Liver (tissue), 9 donors: ENCODE measurements around the gene BLNK. TPM values are rescaled to one million over a fixed set of nuclear protein-coding genes. Genes with fewer than 3 reads are reported as not detected.

Source experiments
- DNase-seq: peaks from one replicate; pipeline ENCODE4 v3.0.0-alpha.2; 2017; ENCODE audit warnings: low spot score
- H3K27ac ChIP-seq, 2 donors: one replicate each; pipeline ENCODE4 v1.7.0; 2013; ENCODE audit warnings: inconsistent platforms in 2 of 2, low read length in 2 of 2, control low read depth in 1 of 2, low read depth in 1 of 2, mild to moderate bottlenecking in 1 of 2
- H3K27me3 ChIP-seq, 4 donors: one replicate each; pipeline versions ENCODE4 v1.6.1 to v1.7.0; 2013; ENCODE audit warnings: low read length in 3 of 4, inconsistent platforms in 1 of 4, mild to moderate bottlenecking in 1 of 4, moderate library complexity in 1 of 4; ENCODE audit not compliant: control insufficient read depth in 4 of 4, insufficient read depth in 4 of 4
- H3K36me3 ChIP-seq, 4 donors: one replicate each; pipeline versions ENCODE4 v1.6.1 to v1.7.0; 2013; ENCODE audit warnings: low read length in 3 of 4, mild to moderate bottlenecking in 3 of 4, low read depth in 1 of 4, moderate library complexity in 1 of 4; ENCODE audit not compliant: control insufficient read depth in 4 of 4, insufficient read depth in 3 of 4
- H3K4me1 ChIP-seq, 4 donors: one replicate each; pipeline versions ENCODE4 v1.6.1 to v1.7.0; 2013; ENCODE audit warnings: low read length in 3 of 4, mild to moderate bottlenecking in 3 of 4, moderate library complexity in 1 of 4; ENCODE audit not compliant: control insufficient read depth in 4 of 4, insufficient read depth in 4 of 4
- H3K4me3 ChIP-seq, 3 donors: one replicate each; pipeline versions ENCODE4 v1.6.1 to v1.7.0; 2013; ENCODE audit warnings: low read length in 3 of 3, control low read depth in 1 of 3, low read depth in 1 of 3, mild to moderate bottlenecking in 1 of 3
- H3K9ac ChIP-seq, 2 donors: one replicate each; pipeline ENCODE4 v1.7.0; 2013; ENCODE audit warnings: low read length in 2 of 2, mild to moderate bottlenecking in 2 of 2, moderate library complexity in 2 of 2, control low read depth in 1 of 2, low read depth in 1 of 2
- H3K9me3 ChIP-seq, 4 donors: one replicate each; pipeline versions ENCODE4 v1.6.1 to v1.7.0; 2013; ENCODE audit warnings: low read length in 3 of 4; ENCODE audit not compliant: control insufficient read depth in 4 of 4
- FOXA1 ChIP-seq: IDR thresholded peaks from 2 replicates; pipeline ENCODE4 v1.6.1; 2016; ENCODE audit warnings: antibody characterized with exemption
- FOXA2 ChIP-seq: IDR thresholded peaks from 2 replicates; pipeline ENCODE4 v1.6.1; 2016; ENCODE audit warnings: antibody characterized with exemption
- NR2F2 ChIP-seq: IDR thresholded peaks from 2 replicates; pipeline ENCODE4 v1.6.1; 2016; ENCODE audit warnings: antibody characterized with exemption
- RXRA ChIP-seq, 2 donors: IDR thresholded peaks; 2 replicates each; pipeline ENCODE4 v1.6.1; 2017 to 2018; ENCODE audit warnings: antibody characterized with exemption in 2 of 2, mild to moderate bottlenecking in 1 of 2
- SP1 ChIP-seq: IDR thresholded peaks from 2 replicates; pipeline ENCODE4 v1.6.1; 2018; ENCODE audit warnings: antibody characterized with exemption, mild to moderate bottlenecking
- TAF1 ChIP-seq: conservative IDR thresholded peaks from 2 replicates; pipeline ENCODE4 v1.6.1; 2016; ENCODE audit warnings: antibody characterized with exemption, mild to moderate bottlenecking
- YY1 ChIP-seq: IDR thresholded peaks from 2 replicates; pipeline ENCODE4 v1.6.1; 2016; ENCODE audit warnings: antibody characterized with exemption, mild to moderate bottlenecking
- WGBS: extraction: QIAGEN DNeasy Blood & Tissue Kit; methylation state at CpG from one replicate; pipeline ENCODE4 v1.1.7; 2013; 5-methylcytosine and 5-hydroxymethylcytosine counted together
- polyA plus RNA-seq, 2 donors: library from polyadenylated mRNA; stranded (reverse) in 1 of 2; unstranded in 1 of 2; fragments of 200-250 nt in 1 of 2; fragments of >200 nt in 1 of 2; fragmentation: Nextera tagmentation in 1 of 2; extraction: Ambion mirVana in 1 of 2; gene quantifications; one replicate each; pipeline versions ENCODE4 v1.2.1 to v1.2.3, GENCODE V29; 2013 to 2015
- total RNA-seq, 2 donors: library from RNA; depleted of rRNA; stranded (reverse); fragments of >200 nt; gene quantifications; one replicate each; pipeline ENCODE4 v1.2.3, GENCODE V29; 2014
- TF ChIP-seq, protein P1 (sequence below): IDR thresholded peaks from 2 replicates; pipeline ENCODE4 v1.6.1; 2016; ENCODE audit warnings: antibody characterized with exemption
- TF ChIP-seq, protein P2 (sequence below): IDR thresholded peaks from 2 replicates; pipeline ENCODE4 v1.6.1; 2016; ENCODE audit warnings: antibody characterized with exemption
- TF ChIP-seq, protein P3 (sequence below): IDR thresholded peaks from 2 replicates; pipeline ENCODE4 v1.6.1; 2016; ENCODE audit warnings: antibody characterized with exemption, mild to moderate bottlenecking
- TF ChIP-seq, protein P4 (sequence below): IDR thresholded peaks from 2 replicates; pipeline ENCODE4 v1.6.1; 2016; ENCODE audit warnings: antibody characterized with exemption
- donor health status: healthy.
- donor health status: healthy.
- donor health status: healthy.
- donor health status: healthy.
- donor health status: healthy.

The BLNK gene
- total and polyA plus RNA-seq, 4 donors: 3.3 to 45.2 (median 14.5) TPM

DNA sequence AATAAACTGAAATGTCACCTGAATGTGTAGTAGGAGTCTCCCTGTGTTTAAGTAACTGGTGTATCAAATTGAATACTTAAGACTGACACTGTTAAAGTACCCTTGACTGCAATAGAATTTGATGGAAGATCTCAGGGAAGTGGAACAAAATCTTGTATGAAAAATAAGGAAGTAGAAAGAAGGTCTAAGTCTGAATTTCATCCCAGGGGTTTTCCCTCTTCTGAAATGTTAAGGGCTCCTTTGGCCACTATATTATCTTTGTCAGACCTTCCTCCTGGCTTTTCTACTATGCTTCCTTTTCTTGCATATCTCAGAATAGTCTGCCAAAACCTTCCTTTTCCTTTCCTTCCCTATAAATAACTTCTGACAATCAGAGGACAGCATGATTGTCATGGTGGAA lies 59.6 kb downstream of the BLNK start:
- peaks cover 8 to 77% (median 72%) of the 10 kb centered on the region in 4 donors for H3K36me3 ChIP-seq
- TF ChIP-seq, protein P1, sequence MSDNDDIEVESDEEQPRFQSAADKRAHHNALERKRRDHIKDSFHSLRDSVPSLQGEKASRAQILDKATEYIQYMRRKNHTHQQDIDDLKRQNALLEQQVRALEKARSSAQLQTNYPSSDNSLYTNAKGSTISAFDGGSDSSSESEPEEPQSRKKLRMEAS: no peak
- TF ChIP-seq, protein P2, sequence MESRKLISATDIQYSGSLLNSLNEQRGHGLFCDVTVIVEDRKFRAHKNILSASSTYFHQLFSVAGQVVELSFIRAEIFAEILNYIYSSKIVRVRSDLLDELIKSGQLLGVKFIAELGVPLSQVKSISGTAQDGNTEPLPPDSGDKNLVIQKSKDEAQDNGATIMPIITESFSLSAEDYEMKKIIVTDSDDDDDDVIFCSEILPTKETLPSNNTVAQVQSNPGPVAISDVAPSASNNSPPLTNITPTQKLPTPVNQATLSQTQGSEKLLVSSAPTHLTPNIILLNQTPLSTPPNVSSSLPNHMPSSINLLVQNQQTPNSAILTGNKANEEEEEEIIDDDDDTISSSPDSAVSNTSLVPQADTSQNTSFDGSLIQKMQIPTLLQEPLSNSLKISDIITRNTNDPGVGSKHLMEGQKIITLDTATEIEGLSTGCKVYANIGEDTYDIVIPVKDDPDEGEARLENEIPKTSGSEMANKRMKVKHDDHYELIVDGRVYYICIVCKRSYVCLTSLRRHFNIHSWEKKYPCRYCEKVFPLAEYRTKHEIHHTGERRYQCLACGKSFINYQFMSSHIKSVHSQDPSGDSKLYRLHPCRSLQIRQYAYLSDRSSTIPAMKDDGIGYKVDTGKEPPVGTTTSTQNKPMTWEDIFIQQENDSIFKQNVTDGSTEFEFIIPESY: no peak
- H3K27me3 ChIP-seq: no peaks in the 10 kb centered on the region
- no peak overlapping the region for H3K9ac ChIP-seq
- no peaks in the 10 kb centered on the region for H3K9me3 ChIP-seq
- no peak overlapping the region for H3K4me3 ChIP-seq
- H3K27ac ChIP-seq: no peak overlapping the region
- DNase-seq: no peak
- no peaks in the 10 kb centered on the region for H3K4me1 ChIP-seq

DNA sequence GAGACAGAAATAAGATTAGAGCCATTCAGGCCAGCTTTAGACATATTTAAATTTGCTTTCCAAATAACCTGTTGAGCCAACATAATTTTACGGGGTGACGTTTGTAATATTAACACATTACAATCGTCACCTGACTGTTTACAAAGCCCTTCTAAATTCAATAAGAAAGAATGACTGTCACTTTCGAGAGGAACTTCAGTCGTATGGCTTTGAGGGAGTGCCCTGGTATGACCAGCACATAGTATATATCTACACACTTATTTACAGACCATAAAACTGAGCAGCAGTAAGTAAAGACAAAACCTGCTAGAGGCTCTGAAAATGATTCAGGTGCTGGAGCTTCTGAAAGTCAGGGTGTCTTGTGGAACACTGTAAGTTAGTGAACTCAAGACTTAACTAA lies 62.4 kb downstream of the BLNK start:
- Histone ChIP-seq H3K4me1 (no peaks in the 10 kb centered on the region), H3K27me3 (no peaks in the 10 kb centered on the region), H3K9ac (no peak overlapping the region), H3K4me3 (no peak overlapping the region), H3K9me3 (no peaks in the 10 kb centered on the region), H3K27ac (no peak overlapping the region), H3K36me3 (peaks cover 7 to 80% (median 74%) of the 10 kb centered on the region in 4 donors)
- WGBS: 70% methylated on average over 5 of the region's 5 CpGs
- no peak for DNase-seq
- TF ChIP-seq SP1 (no peak), FOXA1 (no peak)
- TF ChIP-seq, protein P2: no peak

DNA sequence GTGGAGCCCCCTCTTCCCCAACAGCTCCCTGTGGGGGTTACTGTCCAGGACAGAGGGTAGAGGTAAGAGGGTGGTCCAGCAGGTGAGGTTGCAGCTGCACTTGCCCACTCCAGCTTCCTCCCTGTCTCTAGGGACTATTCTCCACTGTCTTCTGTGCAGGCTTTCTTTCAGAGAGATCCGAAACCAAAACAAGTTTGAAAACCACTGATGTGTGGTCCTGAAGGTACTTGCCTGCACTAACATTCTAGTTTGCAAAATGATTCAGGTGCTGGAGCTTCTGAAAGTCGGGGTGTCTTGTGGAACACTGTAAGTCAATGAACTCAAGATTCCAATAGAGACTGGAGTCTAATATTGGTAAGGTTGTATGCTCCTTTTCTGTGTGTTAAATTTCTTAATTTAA lies 63.1 kb downstream of the BLNK start:
- Histone ChIP-seq H3K36me3 (peaks cover 7 to 76% (median 71%) of the 10 kb centered on the region in 4 donors), H3K9ac (no peak overlapping the region), H3K27ac (no peak overlapping the region), H3K27me3 (no peaks in the 10 kb centered on the region), H3K4me3 (no peak overlapping the region), H3K9me3 (no peaks in the 10 kb centered on the region), H3K4me1 (no peaks in the 10 kb centered on the region)
- TF ChIP-seq FOXA2: no peak
- no peak for TF ChIP-seq RXRA (IDR thresholded peaks at IDR 0.05)
- TF ChIP-seq, protein P2: no peak
- TF ChIP-seq, protein P3, sequence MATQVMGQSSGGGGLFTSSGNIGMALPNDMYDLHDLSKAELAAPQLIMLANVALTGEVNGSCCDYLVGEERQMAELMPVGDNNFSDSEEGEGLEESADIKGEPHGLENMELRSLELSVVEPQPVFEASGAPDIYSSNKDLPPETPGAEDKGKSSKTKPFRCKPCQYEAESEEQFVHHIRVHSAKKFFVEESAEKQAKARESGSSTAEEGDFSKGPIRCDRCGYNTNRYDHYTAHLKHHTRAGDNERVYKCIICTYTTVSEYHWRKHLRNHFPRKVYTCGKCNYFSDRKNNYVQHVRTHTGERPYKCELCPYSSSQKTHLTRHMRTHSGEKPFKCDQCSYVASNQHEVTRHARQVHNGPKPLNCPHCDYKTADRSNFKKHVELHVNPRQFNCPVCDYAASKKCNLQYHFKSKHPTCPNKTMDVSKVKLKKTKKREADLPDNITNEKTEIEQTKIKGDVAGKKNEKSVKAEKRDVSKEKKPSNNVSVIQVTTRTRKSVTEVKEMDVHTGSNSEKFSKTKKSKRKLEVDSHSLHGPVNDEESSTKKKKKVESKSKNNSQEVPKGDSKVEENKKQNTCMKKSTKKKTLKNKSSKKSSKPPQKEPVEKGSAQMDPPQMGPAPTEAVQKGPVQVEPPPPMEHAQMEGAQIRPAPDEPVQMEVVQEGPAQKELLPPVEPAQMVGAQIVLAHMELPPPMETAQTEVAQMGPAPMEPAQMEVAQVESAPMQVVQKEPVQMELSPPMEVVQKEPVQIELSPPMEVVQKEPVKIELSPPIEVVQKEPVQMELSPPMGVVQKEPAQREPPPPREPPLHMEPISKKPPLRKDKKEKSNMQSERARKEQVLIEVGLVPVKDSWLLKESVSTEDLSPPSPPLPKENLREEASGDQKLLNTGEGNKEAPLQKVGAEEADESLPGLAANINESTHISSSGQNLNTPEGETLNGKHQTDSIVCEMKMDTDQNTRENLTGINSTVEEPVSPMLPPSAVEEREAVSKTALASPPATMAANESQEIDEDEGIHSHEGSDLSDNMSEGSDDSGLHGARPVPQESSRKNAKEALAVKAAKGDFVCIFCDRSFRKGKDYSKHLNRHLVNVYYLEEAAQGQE: no peak
- no peak for TF ChIP-seq NR2F2
- no peak for TF ChIP-seq YY1
- TF ChIP-seq TAF1: no peak
- TF ChIP-seq, protein P4, sequence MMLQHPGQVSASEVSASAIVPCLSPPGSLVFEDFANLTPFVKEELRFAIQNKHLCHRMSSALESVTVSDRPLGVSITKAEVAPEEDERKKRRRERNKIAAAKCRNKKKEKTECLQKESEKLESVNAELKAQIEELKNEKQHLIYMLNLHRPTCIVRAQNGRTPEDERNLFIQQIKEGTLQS: no peak
- no peak for DNase-seq
- 90% methylated on average over 2 of the region's 2 CpGs for WGBS
